Neuronal stem cell (in vitro differentiated cells): ENCODE data around the gene KPNA6.

Experiments
- DNase-seq: peaks from one replicate; pipeline ENCODE4 v3.0.0-alpha.2; 2013; ENCODE audit warnings: low spot score
- H2AFZ ChIP-seq: one replicate; pipeline ENCODE4 v1.6.1; 2013; ENCODE audit warnings: mild to moderate bottlenecking, low read length, inconsistent platforms
- H2AK5ac ChIP-seq: 2 replicates; pipeline ENCODE4 v1.6.1; 2013; ENCODE audit warnings: low read depth, mild to moderate bottlenecking, inconsistent platforms, low read length, moderate library complexity, mixed read lengths
- H2BK120ac ChIP-seq: 2 replicates; pipeline ENCODE4 v1.6.1; 2013; ENCODE audit warnings: low read depth, mild to moderate bottlenecking, inconsistent platforms, low read length, moderate library complexity, mixed read lengths
- H2BK12ac ChIP-seq: one replicate; pipeline ENCODE4 v1.6.1; 2013; ENCODE audit warnings: low read length, inconsistent platforms
- H2BK15ac ChIP-seq: 2 replicates; pipeline ENCODE4 v1.6.1; 2013; ENCODE audit warnings: mild to moderate bottlenecking, low read length, inconsistent platforms, mixed read lengths
- H2BK5ac ChIP-seq: one replicate; pipeline ENCODE4 v1.6.1; 2013; ENCODE audit warnings: inconsistent platforms, mild to moderate bottlenecking, low read length, moderate library complexity
- H3K14ac ChIP-seq: one replicate; pipeline ENCODE4 v1.6.1; 2013; ENCODE audit warnings: low read length, inconsistent platforms
- H3K18ac ChIP-seq: 2 replicates; pipeline ENCODE4 v1.6.1; 2013; ENCODE audit warnings: low read length, inconsistent platforms
- H3K23ac ChIP-seq: 2 replicates; pipeline ENCODE4 v1.6.1; 2013; ENCODE audit warnings: low read depth, mild to moderate bottlenecking, mixed read lengths, low read length, inconsistent platforms; ENCODE audit not compliant: poor library complexity
- H3K27ac ChIP-seq: replicated peaks from 3 replicates; pipeline ENCODE4 v1.5.1; 2013; ENCODE audit warnings: low read length, inconsistent platforms
- H3K27me3 ChIP-seq, 3 experiments: 2 replicates each; pipeline ENCODE4 v1.6.1; 2013; ENCODE audit warnings: low read length in 3 of 3, mild to moderate bottlenecking in 2 of 3, inconsistent platforms in 1 of 3, low read depth in 1 of 3, mixed read lengths in 1 of 3, moderate library complexity in 1 of 3; ENCODE audit not compliant: control insufficient read depth in 3 of 3, insufficient read depth in 3 of 3
- H3K36me3 ChIP-seq, 2 donors: replicated peaks in 1 of 2; 2 replicates each; pipeline ENCODE4 v1.6.1; 2013; ENCODE audit warnings: low read length in 2 of 2; ENCODE audit not compliant: control insufficient read depth in 2 of 2, insufficient read depth in 2 of 2
- H3K4ac ChIP-seq: 2 replicates; pipeline ENCODE4 v1.6.1; 2013; ENCODE audit warnings: inconsistent platforms, mild to moderate bottlenecking, low read length, moderate library complexity
- H3K4me1 ChIP-seq, 2 donors: 1 replicate in 1 of 2; 2 replicates in 1 of 2; pipeline ENCODE4 v1.6.1; 2013; ENCODE audit warnings: low read length in 2 of 2, low read depth in 1 of 2; ENCODE audit not compliant: control insufficient read depth in 2 of 2, insufficient read depth in 1 of 2
- H3K4me2 ChIP-seq: one replicate; pipeline ENCODE4 v1.6.1; 2013; ENCODE audit warnings: mild to moderate bottlenecking, low read length, inconsistent platforms; ENCODE audit not compliant: insufficient read depth, poor library complexity, severe bottlenecking
- H3K4me3 ChIP-seq, 2 donors: 2 replicates each; pipeline ENCODE4 v1.5.1; 2013; ENCODE audit warnings: low read length in 2 of 2, mild to moderate bottlenecking in 2 of 2, inconsistent platforms in 1 of 2, moderate library complexity in 1 of 2
- H3K79me1 ChIP-seq: one replicate; pipeline ENCODE4 v1.6.1; 2013; ENCODE audit warnings: low read depth, mild to moderate bottlenecking, inconsistent platforms, low read length, moderate library complexity
- H3K9ac ChIP-seq: one replicate; pipeline ENCODE4 v1.6.1; 2013; ENCODE audit warnings: mild to moderate bottlenecking, low read depth, low read length, inconsistent platforms; ENCODE audit not compliant: poor library complexity
- H3K9me3 ChIP-seq, 2 donors: replicated peaks in 1 of 2; 2 replicates each; pipeline versions ENCODE3 to v1.6.1; 2013; ENCODE audit warnings: low read length in 2 of 2, mild to moderate bottlenecking in 2 of 2, inconsistent platforms in 1 of 2, low read depth in 1 of 2, mixed read lengths in 1 of 2, moderate library complexity in 1 of 2; ENCODE audit not compliant: control insufficient read depth in 2 of 2, insufficient read depth in 1 of 2
- H4K8ac ChIP-seq: one replicate; pipeline ENCODE4 v1.6.1; 2013; ENCODE audit warnings: low read depth, mild to moderate bottlenecking, inconsistent platforms, low read length, moderate library complexity
- H4K91ac ChIP-seq: one replicate; pipeline ENCODE4 v1.6.1; 2013; ENCODE audit warnings: low read length, low read depth, mild to moderate bottlenecking, inconsistent platforms; ENCODE audit not compliant: poor library complexity
- WGBS, 2 donors: extraction: QIAGEN DNeasy Blood & Tissue Kit; methylation state at CpG; one replicate each; pipeline ENCODE4 v1.1.7; 2013; ENCODE audit warnings: missing lambda C conversion rate in 2 of 2, mixed read lengths in 1 of 2; ENCODE audit not compliant: insufficient read length in 2 of 2, insufficient replicate concordance in 1 of 2; ENCODE audit errors: extremely low coverage in 2 of 2; 5-methylcytosine and 5-hydroxymethylcytosine counted together

KPNA6 gene

GRCh38 chr1:32106663-32107275 is 1.1 kb upstream of the KPNA6 start:
- Histone ChIP-seq H3K4me1 (peaks cover 1 to 4% of the 10 kb centered on the region in 2 donors), H2BK15ac (no peak overlapping the region), H3K18ac (no peak overlapping the region), H3K27ac (no peak overlapping the region), H4K8ac (no peak overlapping the region), H2BK12ac (no peak overlapping the region), H3K4ac (no peak overlapping the region), H3K9me3 (no peaks in the 10 kb centered on the region), H3K9ac (no peak overlapping the region), H3K27me3 (no peaks in the 10 kb centered on the region), H3K14ac (no peak overlapping the region), H3K23ac (no peak overlapping the region), H2BK120ac (no peak overlapping the region), H2AK5ac (no peak overlapping the region), H3K4me3 (no peak overlapping the region), H3K4me2 (no peak overlapping the region), H2BK5ac (no peak overlapping the region), H4K91ac (no peak overlapping the region), H2AFZ (peak overlapping the region; percentile 85), H3K79me1 (peaks cover 4% of the 10 kb centered on the region), H3K36me3 (peaks cover 0 to 25% of the 10 kb centered on the region in 2 donors)
- no CpG with 5 or more reads among the region's 9 CpGs for WGBS, 2 donors
- DNase-seq, result no peak

- no CpG with 5 or more reads among the region's 2 CpGs for WGBS, 2 donors
- H3K4me2 ChIP-seq, result no peak overlapping the region
- no peak overlapping the region for H3K23ac ChIP-seq
- no peak overlapping the region for H2AFZ ChIP-seq
- H2AK5ac ChIP-seq, result no peak overlapping the region
- no peak overlapping the region for H4K91ac ChIP-seq
- H3K4ac ChIP-seq, result no peak overlapping the region
- no peak overlapping the region for H4K8ac ChIP-seq
- peaks cover 7% of the 10 kb centered on the region for H3K79me1 ChIP-seq
- H2BK120ac ChIP-seq, result no peak overlapping the region
- H3K4me1 ChIP-seq, result peaks cover 1 to 4% of the 10 kb centered on the region in 2 donors
- no peak for DNase-seq
- no peak overlapping the region for H3K9ac ChIP-seq
- H3K4me3 ChIP-seq, result no peak overlapping the region
- H3K18ac ChIP-seq, result no peak overlapping the region
- H3K14ac ChIP-seq, result no peak overlapping the region
- H2BK12ac ChIP-seq, result no peak overlapping the region
- peaks cover 0 to 25% of the 10 kb centered on the region in 2 donors for H3K36me3 ChIP-seq
- H3K9me3 ChIP-seq, result no peaks in the 10 kb centered on the region
- H2BK15ac ChIP-seq, result no peak overlapping the region
- no peak overlapping the region for H3K27ac ChIP-seq
- no peaks in the 10 kb centered on the region for H3K27me3 ChIP-seq
- H2BK5ac ChIP-seq, result no peak overlapping the region
These were observed 3.3 kb downstream of the KPNA6 start for GRCh38 chr1:32111040-32111623.

GRCh38 chr1:32111789-32112188 is 3.9 kb downstream of the KPNA6 start:
- H3K4me2 ChIP-seq, result no peak overlapping the region
- H3K27me3 ChIP-seq, result no peaks in the 10 kb centered on the region
- no peak overlapping the region for H4K91ac ChIP-seq

GRCh38 chr1:32112806-32113375 is 5.0 kb downstream of the KPNA6 start:
- peaks cover 9% of the 10 kb centered on the region for H3K79me1 ChIP-seq
- H3K14ac ChIP-seq, result no peak overlapping the region
- H2BK5ac ChIP-seq, result no peak overlapping the region
- no peak overlapping the region for H3K23ac ChIP-seq
- H3K18ac ChIP-seq, result no peak overlapping the region
- no peak overlapping the region for H4K8ac ChIP-seq
- no peak overlapping the region for H3K9ac ChIP-seq
- no peak overlapping the region for H2BK120ac ChIP-seq
- H3K27ac ChIP-seq, result no peak overlapping the region
- no peak for DNase-seq
- H3K4me1 ChIP-seq, result peaks cover 1 to 4% of the 10 kb centered on the region in 2 donors
- H3K4me3 ChIP-seq, result no peak overlapping the region
- no peak overlapping the region for H4K91ac ChIP-seq
- no peak overlapping the region for H2BK12ac ChIP-seq
- no peak overlapping the region for H2AK5ac ChIP-seq
- no CpG with 5 or more reads among the region's 5 CpGs for WGBS, 2 donors
- no peaks in the 10 kb centered on the region for H3K9me3 ChIP-seq
- H3K36me3 ChIP-seq, result peaks cover 0 to 25% of the 10 kb centered on the region in 2 donors
- no peak overlapping the region for H2AFZ ChIP-seq
- H2BK15ac ChIP-seq, result no peak overlapping the region
- no peak overlapping the region for H3K4me2 ChIP-seq
- H3K4ac ChIP-seq, result no peak overlapping the region
- H3K27me3 ChIP-seq, result no peaks in the 10 kb centered on the region

More at GRCh38 chr1:32111789-32112188, 3.9 kb downstream of the KPNA6 start:
- Histone ChIP-seq H3K4me1 (peaks cover 1 to 4% of the 10 kb centered on the region in 2 donors), H2BK5ac (no peak overlapping the region), H3K23ac (no peak overlapping the region), H4K8ac (no peak overlapping the region), H3K18ac (no peak overlapping the region), H2BK12ac (no peak overlapping the region), H3K79me1 (peaks cover 9% of the 10 kb centered on the region), H3K4ac (no peak overlapping the region), H3K9me3 (no peaks in the 10 kb centered on the region), H2BK120ac (no peak overlapping the region), H3K9ac (no peak overlapping the region), H3K14ac (no peak overlapping the region), H3K27ac (no peak overlapping the region), H3K36me3 (peaks cover 0 to 25% of the 10 kb centered on the region in 2 donors), H2AFZ (no peak overlapping the region), H2AK5ac (no peak overlapping the region), H2BK15ac (no peak overlapping the region), H3K4me3 (no peak overlapping the region)
- DNase-seq, result no peak
